Type B pancreatic cell (in vitro differentiated cells): ENCODE results near the gene NATD1. TPM values are rescaled to one million over a fixed set of nuclear protein-coding genes. Genes with fewer than 3 reads are reported as not detected.
A peak's percentile ranks its signal among the peaks of the same experiment; 100 is the strongest.

ENCODE experiments used
- DNase-seq: peaks from one replicate; pipeline ENCODE4 v3.0.0; 2021; ENCODE audit warnings: mixed read lengths; ENCODE audit not compliant: unreplicated experiment; ENCODE audit errors: extremely low spot score
- H3K27ac Mint-ChIP-seq: 2 replicates; pipeline ENCODE4 v1.8.0; 2021; ENCODE audit warnings: mild to moderate bottlenecking, mixed read lengths
- H3K27me3 Mint-ChIP-seq: 2 replicates; pipeline ENCODE4 v1.8.0; 2021; ENCODE audit warnings: mixed read lengths
- H3K36me3 Mint-ChIP-seq: 2 replicates; pipeline ENCODE4 v1.8.0; 2021; ENCODE audit warnings: mixed read lengths
- H3K4me1 Mint-ChIP-seq: one replicate; pipeline ENCODE4 v1.8.0; 2021; ENCODE audit warnings: mixed read lengths; ENCODE audit not compliant: unreplicated experiment
- H3K4me3 Mint-ChIP-seq: 2 replicates; pipeline ENCODE4 v1.8.0; 2021; ENCODE audit warnings: mild to moderate bottlenecking, mixed read lengths
- H3K9me3 Mint-ChIP-seq: 2 replicates; pipeline ENCODE4 v1.8.0; 2021; ENCODE audit warnings: mixed read lengths
- CTCF ChIP-seq: fragments of 200-600 bp; sonication (generic); conservative IDR thresholded peaks from 2 replicates; pipeline ENCODE4 v1.5.0; 2021; ENCODE audit warnings: antibody characterized with exemption, mild to moderate bottlenecking
- total RNA-seq: library from RNA; stranded (reverse); gene quantifications from 2 replicates; pipeline ENCODE4 v1.2.1, GENCODE V29; 2021; ENCODE audit warnings: low replicate concordance

The NATD1 gene
- total RNA-seq, 1 donor from 2014 or later, result 10.7 TPM

GRCh38 chr17:21283482-21284318 is 30.5 kb upstream of the NATD1 start:
- Mint-ChIP-seq H3K27me3 (peaks cover 26% of the 10 kb centered on the region), H3K36me3 (no peaks in the 10 kb centered on the region), H3K4me3 (peak overlapping the region; percentile 90), H3K27ac (no peak overlapping the region), H3K9me3 (no peaks in the 10 kb centered on the region), H3K4me1 (peaks cover 13% of the 10 kb centered on the region)
- no peak for DNase-seq
- TF ChIP-seq CTCF, result no peak

- Mint-ChIP-seq H3K4me1 (peaks cover 13% of the 10 kb centered on the region), H3K27ac (no peak overlapping the region), H3K4me3 (peak overlapping the region; percentile 82), H3K27me3 (peaks cover 29% of the 10 kb centered on the region), H3K9me3 (no peaks in the 10 kb centered on the region), H3K36me3 (no peaks in the 10 kb centered on the region)
- DNase-seq, result no peak
- no peak for TF ChIP-seq CTCF
Measured at GRCh38 chr17:21282850-21283249, 29.6 kb upstream of the NATD1 start.

- H3K4me3 Mint-ChIP-seq, result peak overlapping the region; percentile 82
- no peaks in the 10 kb centered on the region for H3K36me3 Mint-ChIP-seq
- no peak for DNase-seq
- no peak for TF ChIP-seq CTCF
- H3K4me1 Mint-ChIP-seq, result peaks cover 13% of the 10 kb centered on the region
- peaks cover 33% of the 10 kb centered on the region for H3K27me3 Mint-ChIP-seq
- H3K9me3 Mint-ChIP-seq, result no peaks in the 10 kb centered on the region
- H3K27ac Mint-ChIP-seq, result no peak overlapping the region
Measured at GRCh38 chr17:21282231-21282630, 29.0 kb upstream of the NATD1 start.

GRCh38 chr17:21280081-21280518 is 26.9 kb upstream of the NATD1 start:
- TF ChIP-seq CTCF, result peak; percentile 97
- Mint-ChIP-seq H3K27me3 (peaks cover 41% of the 10 kb centered on the region), H3K9me3 (no peaks in the 10 kb centered on the region), H3K4me3 (peak overlapping the region; percentile 58), H3K27ac (peak overlapping the region; percentile 56), H3K36me3 (no peaks in the 10 kb centered on the region), H3K4me1 (peaks cover 6% of the 10 kb centered on the region)
- DNase-seq, result peak; percentile 92

- H3K27me3 Mint-ChIP-seq, result peaks cover 41% of the 10 kb centered on the region
- H3K4me3 Mint-ChIP-seq, result no peak overlapping the region
- H3K36me3 Mint-ChIP-seq, result no peaks in the 10 kb centered on the region
- no peak for TF ChIP-seq CTCF
- peaks cover 9% of the 10 kb centered on the region for H3K4me1 Mint-ChIP-seq
- H3K9me3 Mint-ChIP-seq, result no peaks in the 10 kb centered on the region
- peak overlapping the region; percentile 56 for H3K27ac Mint-ChIP-seq
- DNase-seq, result no peak
Measured at GRCh38 chr17:21279582-21279981, 26.4 kb upstream of the NATD1 start.
